Activated CD8-positive, alpha-beta memory T cell treated with anti-CD3 and anti-CD28 coated beads, Interleukin-2, amount 50 U/mL, for 1 hour (primary cell): Measurements from ENCODE around the gene SENP6.
"Not testable (repeated sequence)": the region's sequence is repeated elsewhere in the genome, so short reads cannot be mapped to it uniquely, and the experiment has no call there.

Experiments used
- DNase-seq: peaks from one replicate; pipeline ENCODE4 v3.0.0-alpha.2; 2020; ENCODE audit errors: extremely low read depth

Gene SENP6

DNA sequence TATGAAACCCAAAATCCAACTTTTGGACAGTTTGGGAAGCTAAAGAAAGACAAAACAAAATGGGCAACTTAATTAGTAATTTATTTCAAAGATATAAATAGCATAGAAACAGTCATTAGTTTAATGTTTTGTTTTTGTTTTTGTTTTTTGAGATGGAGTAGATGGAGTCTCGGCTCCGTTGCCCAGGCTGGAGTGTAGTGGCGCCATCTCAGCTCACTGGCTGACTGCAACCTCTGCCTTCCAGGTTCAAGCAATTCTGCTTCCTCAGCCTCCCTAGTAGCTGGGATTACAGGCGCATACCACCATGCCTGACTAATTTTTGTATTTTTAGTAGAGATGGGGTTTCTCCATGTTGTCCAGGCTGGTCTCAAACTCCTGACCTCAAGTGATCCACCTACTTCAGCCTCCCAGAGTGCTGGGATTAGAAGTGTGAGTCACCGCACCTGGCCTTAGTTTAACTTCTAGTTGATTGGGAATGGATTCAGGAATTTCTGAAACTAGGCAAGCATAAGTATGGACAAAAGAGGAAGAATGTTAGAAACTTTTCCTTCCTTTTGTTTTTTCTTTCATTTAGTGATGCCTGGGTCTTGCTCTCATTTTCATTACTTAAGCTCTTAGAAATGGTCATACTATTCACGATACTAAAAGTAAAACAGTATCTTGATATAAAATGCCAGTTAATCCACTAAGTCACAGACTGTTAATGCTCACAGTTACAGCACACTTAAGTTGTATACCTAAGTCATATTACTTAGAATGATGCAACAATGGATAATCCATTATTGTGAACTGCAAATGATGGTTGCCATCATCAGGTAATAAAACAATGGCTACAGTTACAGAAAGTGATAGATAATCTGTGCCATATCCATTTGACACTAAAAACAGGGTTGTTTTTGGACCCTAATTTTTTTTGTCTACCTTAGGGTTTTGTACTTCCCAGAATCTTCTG, 8.2 kb downstream of the SENP6 start:
- DNase-seq, result no peak

DNA sequence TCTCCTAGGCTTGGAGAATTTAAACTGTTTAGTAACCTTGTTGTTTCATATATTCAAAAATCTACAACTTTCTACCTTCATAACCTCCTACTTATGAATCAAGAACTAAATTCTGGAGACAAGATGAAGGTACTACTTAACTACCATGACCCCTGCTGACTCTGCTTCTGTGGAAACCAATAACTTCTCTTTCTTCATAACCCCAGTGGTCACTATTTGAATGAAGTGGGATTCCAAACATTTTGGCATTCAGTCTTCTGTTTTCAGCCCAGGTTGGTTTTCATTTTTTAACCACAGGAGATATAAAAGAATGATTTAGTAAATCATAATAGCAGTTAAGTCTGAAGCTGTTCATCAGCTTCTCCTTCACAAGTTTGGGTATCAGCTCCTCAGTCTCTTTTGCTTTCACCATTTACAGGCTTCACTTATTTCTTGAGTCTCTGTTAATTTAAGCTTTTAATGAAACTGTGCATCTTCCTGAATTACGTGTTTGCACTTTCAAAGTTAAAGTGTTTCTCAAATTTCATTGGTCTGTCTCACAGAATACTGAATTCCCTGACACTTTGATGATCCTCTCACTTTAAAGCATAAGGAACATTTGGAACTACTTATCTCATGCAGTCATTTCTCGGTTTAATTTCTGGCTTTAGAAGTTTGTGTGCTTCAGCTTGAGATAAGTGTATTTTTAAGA, 9.5 kb downstream of the SENP6 start:
- DNase-seq, result no peak

- peak; percentile 4 for DNase-seq
Measured at GRCh38 chr6:75611702-75612375, 10.2 kb downstream of the SENP6 start.

DNA sequence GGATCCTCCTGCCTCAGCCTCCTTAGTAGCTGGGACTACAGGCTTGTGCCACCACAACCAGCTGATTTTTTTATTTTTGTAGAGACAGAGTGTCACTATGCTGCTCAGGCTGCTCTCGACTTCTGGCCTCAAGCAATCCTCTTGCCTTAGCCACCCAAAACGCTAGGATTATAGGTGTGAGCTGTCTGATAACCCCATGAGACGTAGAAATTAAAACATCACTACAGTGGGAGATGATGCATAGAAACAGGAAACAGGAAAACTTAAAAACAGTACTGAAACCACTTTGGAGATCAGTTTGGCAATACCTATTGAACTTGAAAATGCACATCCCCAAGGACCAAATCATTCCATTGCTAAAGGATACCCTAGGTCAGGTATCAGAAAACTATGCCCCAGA, 10.8 kb downstream of the SENP6 start:
- no peak for DNase-seq

DNA sequence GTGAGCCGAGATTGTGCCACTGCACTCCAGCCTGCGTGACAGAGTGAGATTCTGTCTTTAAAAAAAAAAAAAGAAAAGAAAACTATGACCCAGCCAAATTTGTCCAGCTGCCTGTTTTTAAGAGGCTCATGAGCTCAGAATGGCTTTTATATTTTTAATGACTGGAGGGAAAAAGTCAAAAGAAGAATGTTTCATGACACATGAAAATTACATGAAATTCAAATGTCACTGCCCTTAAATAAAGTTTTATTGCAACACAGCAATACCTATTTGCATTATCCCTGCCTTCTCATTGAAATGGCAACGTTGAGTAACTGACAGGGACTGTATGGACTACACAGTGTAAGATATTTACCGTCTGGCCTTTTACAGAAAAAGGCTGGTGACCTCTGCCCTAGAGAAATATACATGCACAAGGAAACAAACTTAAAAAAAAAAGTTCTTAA, 11.4 kb downstream of the SENP6 start:
- DNase-seq, result no peak

GRCh38 chr6:75618437-75618836, 16.8 kb downstream of the SENP6 start:
- DNase-seq, result no peak

DNA sequence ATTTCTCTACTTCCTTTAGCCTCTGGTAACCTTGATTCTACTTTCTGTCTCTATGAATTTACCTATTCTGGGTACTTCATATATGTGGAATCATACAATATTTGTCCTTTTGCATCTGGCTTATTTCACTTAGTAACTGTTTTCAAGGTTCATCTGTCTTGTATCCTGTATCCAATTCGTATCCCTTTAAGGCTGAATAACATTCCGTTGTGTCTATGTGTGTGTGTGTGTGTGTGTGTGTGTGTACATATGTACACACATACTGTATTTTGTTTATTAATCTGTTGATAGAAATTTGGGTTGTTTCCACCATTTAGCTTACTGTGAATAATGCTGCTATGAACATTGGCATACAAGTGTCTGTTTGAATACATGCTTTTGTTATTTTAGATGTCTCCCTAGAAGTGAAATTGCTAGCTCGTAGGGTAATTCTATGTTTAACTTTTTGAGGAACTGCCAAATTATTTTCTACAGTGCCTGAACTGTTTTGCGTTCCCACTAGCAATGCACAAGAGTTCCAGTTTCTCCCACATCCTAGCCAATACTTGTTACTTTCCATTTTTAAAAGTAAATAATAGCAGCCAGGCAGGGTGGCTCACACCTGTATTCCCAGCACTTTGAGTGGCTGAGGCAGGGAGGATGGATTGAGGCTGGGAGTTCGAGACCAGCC, 17.7 kb downstream of the SENP6 start:
- DNase-seq, result no peak

DNA sequence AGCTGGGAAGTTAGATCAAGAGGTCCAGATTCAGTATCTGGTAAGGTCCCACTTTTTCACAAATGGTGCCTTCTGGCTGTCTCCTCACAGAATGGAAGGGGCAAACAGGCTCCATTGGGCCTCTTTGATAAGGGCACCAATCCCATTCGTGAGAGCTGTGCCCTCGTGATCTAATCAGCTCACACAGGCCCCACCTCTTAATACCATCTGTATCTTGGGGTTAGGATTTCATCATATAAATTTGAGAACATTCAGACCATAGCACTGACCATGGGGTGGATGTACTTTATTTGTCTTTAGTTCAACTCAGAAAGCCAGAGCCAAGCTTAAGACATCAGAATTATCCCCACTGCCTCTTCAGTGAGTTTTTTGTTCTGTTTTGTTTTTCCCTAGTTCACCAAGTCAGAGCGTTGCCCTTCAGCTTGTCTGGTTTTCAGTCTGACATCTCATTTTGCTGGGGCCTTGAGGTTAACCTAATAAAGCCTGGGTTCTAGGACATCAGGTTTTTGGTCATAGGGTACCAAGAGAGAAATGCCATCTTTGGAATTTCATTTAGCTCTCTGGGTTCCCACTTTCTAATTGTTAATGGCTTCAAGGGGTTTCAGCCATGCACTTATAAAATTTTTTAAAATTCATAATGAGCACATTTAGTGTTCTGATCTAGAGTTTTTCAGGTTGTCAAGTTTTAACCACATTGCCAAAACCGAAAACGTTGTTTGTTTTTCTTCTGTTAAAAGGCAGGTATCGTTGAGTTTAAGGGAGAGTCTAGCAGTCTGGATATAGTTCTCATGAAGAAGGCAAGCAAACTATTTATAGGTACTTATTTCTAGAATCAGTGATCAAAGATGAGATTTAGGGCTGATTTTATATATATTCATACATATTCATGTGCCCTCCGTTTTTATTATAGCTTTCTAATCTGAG, 19.0 kb downstream of the SENP6 start:
- DNase-seq, result no peak

DNA sequence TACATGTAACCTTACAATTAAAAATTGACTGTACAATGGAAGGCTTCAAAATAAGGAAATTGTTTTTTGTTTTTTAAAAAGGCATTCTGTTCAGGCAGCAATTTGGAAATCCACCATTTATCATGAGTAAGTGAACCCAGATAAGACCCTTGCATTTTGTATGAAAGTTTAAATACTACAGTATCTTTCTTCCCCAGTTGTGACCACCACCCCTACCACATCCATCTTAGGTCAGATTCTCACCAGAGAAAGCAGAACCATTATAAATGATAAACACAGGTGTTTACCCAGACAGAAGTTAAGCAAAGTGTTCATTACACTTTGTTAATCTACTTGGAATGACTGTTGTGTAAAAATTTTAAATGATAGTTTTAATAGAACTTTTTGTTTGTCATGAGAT, 20.2 kb downstream of the SENP6 start:
- no peak for DNase-seq

DNA sequence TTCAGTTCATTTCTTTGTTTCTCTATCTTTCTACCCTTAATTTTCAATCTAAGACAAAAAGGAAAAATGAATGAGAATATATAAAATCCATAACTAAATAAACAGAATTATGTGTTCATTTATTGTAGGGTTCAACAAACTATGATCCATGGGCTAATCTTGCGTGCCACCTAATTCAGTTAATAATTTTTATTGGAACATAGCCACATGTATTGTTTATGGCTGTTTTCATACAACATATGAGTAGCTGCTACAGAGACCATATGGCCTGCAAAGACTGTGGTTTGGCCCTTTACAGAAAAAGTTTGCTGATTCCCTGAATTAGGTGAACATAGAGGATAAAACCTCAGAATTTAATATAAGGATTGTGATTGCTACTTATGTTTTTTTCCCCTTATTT, 21.8 kb downstream of the SENP6 start:
- DNase-seq, result no peak

DNA sequence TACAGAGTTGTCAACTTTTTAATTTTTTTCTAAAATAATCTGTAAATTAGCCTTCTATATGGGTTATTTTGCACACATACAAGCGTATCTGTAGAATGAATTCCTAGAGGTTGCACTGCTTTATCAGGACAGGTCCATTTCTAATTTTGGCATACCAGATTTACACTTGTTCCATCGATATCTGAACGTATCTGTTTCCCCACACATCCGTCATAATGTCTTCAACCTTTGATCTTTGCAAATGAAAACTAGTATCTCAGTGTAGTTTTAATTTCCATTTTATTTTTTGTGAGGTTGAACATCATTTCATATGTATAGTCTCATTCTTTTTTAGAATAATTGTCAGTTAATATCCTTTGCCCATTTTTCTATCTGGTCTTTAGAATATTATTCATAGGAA, 22.7 kb downstream of the SENP6 start:
- DNase-seq, result no peak

DNA sequence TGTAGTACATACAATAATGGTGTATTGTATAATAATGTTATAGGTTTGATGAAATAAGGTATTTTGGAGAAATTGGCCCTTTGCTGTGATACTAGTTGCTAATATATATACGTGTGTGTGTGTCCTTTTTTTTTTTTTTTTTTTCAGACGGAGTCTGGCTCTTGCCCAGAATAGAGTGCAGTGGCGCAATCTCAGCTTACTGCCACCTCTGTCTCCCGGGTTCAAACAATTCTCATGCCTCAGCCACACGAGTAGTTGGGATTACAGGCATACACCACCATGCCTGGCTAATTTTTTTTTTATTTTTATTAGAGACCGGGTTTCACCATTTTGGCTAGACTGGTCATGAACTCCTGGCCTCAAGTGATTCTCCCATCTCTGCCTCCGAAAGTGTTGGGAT, 23.3 kb downstream of the SENP6 start:
- no peak for DNase-seq

GRCh38 chr6:75626561-75626960, 24.9 kb downstream of the SENP6 start:
- no peak for DNase-seq

- not testable (repeated sequence) for DNase-seq
Measured at GRCh38 chr6:75627708-75628107, 26.0 kb downstream of the SENP6 start.

GRCh38 chr6:75631859-75632635, 30.4 kb downstream of the SENP6 start:
- DNase-seq, result no peak

DNA sequence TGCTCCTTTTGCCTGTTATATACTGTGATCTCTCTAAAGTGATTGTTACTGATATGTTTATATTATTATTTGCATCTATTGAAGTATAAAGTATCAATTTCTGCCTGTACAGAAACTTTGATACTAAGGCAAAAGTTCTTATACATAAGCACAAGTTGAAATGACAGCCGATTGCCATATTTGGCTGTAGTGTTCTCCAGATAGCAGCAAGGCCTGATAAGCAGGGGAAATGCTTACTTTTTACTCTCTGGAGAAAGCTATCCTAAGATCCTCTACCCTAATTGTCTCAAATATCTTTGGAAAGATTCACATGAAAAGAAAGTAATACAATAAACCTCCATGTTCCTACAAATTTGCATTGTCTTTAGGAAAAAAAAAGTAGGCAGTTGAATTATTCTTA, 31.4 kb downstream of the SENP6 start:
- no peak for DNase-seq

DNA sequence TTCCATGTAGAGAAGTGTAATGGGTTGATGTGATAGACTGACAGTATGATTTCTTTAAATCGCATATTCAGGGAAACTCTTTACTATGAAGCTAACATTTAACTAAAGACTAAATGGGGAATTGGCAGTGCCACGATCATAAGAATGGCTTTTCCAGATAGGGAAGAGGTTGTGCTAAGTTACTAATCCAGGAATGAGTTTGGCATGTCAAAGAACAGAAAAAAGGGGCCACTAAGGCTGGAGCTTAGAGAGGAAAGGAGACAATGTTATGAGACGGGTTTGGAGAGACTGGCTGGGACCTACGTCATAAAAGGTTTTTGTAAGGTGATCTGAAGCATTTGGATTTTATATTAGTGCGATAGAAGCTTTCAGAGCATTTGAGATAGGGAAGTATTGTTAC, 40.6 kb downstream of the SENP6 start:
- no peak for DNase-seq

GRCh38 chr6:75643173-75643572, 41.5 kb downstream of the SENP6 start:
- DNase-seq, result no peak

- no peak for DNase-seq
Measured at GRCh38 chr6:75656479-75656878, 54.8 kb downstream of the SENP6 start.

- DNase-seq, result no peak
Measured at GRCh38 chr6:75657327-75657726, 55.6 kb downstream of the SENP6 start.
